Measurements from ENCODE around the gene FGF18.

GRCh38 chr5:171386006-171386671 is 33.3 kb upstream of the FGF18 start:
- TF ChIP-seq REST (IDR thresholded peaks at IDR 0.05) (no peak), CTCF (IDR thresholded peaks at IDR 0.05; ENCODE audit: low read depth, low read length, missing input control) (no peak), TAF1 (conservative IDR thresholded peaks at IDR 0.05) (no peak), YY1 (IDR thresholded peaks at IDR 0.05) (no peak), RXRA (IDR thresholded peaks at IDR 0.05) (no peak), MAX (IDR thresholded peaks at IDR 0.05) (no peak), ZBTB33 (IDR thresholded peaks at IDR 0.05) (no peak), JUND (IDR thresholded peaks at IDR 0.05) (no peak), SP1 (IDR thresholded peaks at IDR 0.05) (no peak), FOXA2 (IDR thresholded peaks at IDR 0.05) (no peak), EGR1 (IDR thresholded peaks at IDR 0.05; ENCODE audit: low read depth in 2 of 2) (no peak), ATF3 (IDR thresholded peaks at IDR 0.05) (no peak), RAD21 (IDR thresholded peaks at IDR 0.05) (no peak)
